HG03025 (cell line): Measurements from ENCODE around the gene SLIT3.

Source experiments
- ATAC-seq: cut with Tn5 transposase; IDR thresholded peaks from one replicate; pipeline ENCODE4 v1.9.1; 2021; ENCODE audit warnings: mild to moderate bottlenecking, moderate library complexity; ENCODE audit not compliant: unreplicated experiment, low FRiP score

Gene SLIT3

GRCh38 chr5:169094586-169095409 lies 206.1 kb downstream of the SLIT3 start:
- no peak for ATAC-seq

- ATAC-seq, result no peak
Measured at GRCh38 chr5:169091396-169091980, 209.5 kb downstream of the SLIT3 start.

DNA sequence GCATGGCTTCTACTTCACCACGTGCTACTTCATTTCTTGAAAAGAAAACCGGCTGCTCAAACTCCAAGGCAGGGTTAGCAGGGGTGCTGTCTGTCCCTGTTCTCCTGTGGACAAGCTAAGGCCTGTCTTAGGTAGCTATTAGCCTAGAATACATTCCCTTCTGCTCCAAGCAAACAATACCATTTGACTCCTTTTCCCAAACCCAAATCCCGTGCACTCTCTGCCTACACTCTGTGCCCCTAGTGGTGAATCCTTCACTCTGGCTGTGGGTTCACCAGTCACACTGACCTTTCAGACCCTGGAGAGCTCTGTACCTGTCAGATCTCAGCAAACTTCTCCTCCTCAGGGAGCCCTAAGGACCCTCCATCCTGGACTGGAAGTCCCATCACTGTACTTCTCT lies 211.6 kb downstream of the SLIT3 start:
- ATAC-seq, result no peak

- ATAC-seq, result no peak
Measured at GRCh38 chr5:169088028-169088725, 212.8 kb downstream of the SLIT3 start.

DNA sequence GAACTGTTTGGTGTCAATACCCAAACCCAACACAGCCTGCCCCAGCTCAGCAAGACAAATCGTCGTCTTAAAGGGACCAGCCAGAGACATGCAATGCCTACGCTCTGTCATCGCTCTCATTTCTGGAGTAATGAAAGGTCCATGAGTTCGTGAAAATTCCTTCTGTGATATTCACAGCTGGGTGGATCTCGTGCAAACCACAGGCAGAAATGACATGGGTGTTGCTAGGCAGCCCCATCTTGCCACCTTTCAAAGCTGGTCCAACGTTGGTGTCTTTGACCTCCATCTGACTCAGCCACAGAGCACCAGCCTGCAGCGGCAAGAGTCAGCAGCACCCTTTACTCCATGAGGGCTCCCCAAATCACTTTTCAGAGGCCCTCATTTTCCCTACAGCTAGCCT lies 215.3 kb downstream of the SLIT3 start:
- ATAC-seq, result no peak

GRCh38 chr5:169085212-169085611 lies 215.7 kb downstream of the SLIT3 start:
- ATAC-seq, result no peak

- ATAC-seq, result no peak
Measured at GRCh38 chr5:169084775-169085174, 216.2 kb downstream of the SLIT3 start.

DNA sequence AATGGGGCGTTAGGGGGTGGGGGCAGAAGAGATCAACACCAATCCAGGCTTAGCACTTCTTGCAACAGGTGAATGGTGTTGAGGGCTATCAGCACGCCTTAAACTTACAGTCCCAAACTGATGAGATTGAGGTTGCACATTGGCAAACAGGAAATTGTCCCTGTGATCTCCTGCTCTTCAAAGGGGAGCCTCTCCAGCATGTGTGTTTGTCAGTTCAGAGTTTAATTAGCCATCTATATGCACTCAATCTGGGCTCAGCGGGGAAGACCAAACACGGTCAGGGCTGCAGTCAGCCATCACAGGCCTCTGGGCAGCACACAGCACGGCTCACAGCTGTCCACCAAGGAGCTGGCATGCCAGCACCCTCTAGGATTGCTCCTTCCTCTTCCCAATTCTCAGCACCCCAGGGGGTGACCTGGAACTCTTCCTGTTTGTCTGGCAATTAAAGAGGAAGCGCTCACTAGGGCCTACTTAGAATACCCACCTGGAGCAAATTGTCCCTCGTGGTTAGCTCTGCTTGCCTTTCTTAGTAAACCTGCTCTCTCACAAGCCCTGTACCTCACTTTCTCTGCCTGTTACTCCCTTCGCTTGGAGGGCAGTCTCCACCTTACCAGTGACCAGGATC lies 217.4 kb downstream of the SLIT3 start:
- no peak for ATAC-seq

DNA sequence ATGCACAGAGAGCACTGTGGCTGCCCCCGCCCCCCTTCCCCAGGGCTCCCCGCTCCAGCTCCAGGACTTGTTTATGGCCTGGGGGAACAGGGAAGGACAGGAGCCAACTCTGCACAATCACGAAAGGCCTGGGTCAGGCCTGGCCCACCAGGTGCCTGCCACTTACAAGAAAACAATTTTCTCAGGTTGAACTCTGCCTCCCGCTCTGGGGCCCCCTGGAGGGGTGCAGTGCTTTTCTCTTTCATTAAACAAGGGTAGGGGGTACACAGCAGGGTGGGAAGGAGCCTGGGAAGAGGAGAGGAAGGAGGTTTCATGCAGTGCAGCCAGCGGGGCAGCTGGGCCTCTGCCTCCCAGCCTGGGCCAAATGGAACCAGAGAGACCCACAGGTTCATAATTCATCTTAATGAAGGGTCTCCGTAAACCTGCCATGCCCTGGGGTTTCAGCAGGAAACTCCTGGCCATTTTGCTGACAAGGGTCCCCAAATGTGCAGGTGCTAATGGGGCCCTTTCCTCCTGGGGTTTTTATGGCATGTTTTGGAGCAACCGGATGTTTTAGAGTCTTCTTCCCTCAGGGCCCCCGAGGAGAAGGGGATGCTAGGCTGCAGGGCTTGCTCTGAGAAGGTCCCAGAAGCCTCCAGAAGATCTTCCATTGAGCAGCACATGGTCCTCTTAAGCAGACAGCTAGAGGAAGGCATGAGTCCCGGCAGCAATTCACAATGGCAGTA lies 219.8 kb downstream of the SLIT3 start:
- no peak for ATAC-seq

DNA sequence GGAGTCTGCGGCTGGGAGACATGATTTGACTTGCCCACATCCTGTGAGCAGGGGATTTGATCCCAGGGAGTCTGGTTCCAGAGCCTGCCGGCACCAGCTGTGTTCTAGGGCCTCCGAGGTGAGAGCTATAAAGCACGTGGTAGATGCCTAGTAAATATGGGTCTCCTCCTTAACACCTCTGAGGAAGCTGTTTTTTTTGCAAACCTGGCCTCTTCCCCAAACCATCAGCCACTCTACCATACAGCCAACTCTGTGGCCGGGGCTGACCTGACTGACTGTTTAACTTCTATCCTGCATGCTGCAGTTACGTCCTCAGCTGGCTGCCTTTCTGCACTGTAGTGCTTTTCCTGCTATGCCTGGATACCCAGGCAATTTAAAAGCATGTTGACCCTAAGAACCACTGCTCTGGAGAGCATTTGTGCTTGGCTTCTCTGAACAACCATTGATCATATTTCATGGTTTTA lies 220.5 kb downstream of the SLIT3 start:
- ATAC-seq, result no peak

- ATAC-seq, result no peak
Measured at GRCh38 chr5:169079697-169080096, 221.2 kb downstream of the SLIT3 start.

- ATAC-seq, result no peak
Measured at GRCh38 chr5:169074839-169075238, 226.1 kb downstream of the SLIT3 start.

DNA sequence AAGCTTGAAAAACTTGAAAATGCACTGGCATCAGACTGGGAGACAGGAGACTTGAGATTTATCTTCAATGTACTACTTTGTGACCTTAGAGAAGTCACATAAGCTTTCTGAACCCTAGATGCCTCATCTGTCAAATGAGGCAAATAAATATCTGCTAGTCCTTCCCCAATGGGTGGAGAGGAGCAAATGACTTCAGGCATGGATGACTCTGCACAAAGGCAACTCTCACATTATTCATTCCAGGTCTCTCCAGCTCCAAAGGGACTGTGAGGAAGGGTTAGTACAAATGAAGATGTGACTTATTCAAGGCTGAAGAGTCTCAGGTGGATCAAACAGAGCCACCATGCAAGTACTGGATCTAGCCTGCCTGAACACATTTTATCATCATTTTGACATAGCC lies 228.7 kb downstream of the SLIT3 start:
- ATAC-seq, result no peak

- ATAC-seq, result no peak
Measured at GRCh38 chr5:169070413-169070812, 230.5 kb downstream of the SLIT3 start.

DNA sequence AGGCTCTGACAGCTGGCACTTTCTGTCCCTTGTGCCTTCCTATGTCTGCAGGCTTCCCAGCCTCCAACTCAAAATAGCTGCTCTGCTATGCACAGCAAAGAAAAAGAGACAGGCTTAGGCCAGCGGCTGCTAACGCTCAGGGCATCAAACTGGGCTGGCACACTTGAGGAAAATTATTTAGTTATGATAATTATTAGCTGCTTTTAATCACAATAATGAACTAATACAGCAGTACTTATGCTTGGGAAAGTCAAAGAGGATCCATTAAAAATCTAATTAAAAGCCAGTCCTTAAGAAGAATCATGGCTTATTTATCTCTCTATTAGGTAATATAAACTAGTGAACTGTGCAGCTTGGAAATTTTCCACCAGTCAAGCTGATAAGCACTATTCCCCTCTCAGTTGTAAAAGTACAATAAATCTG lies 233.2 kb downstream of the SLIT3 start:
- no peak for ATAC-seq

GRCh38 chr5:169065400-169065799 lies 235.5 kb downstream of the SLIT3 start:
- ATAC-seq, result no peak

GRCh38 chr5:169064093-169064492 lies 236.8 kb downstream of the SLIT3 start:
- ATAC-seq, result no peak

DNA sequence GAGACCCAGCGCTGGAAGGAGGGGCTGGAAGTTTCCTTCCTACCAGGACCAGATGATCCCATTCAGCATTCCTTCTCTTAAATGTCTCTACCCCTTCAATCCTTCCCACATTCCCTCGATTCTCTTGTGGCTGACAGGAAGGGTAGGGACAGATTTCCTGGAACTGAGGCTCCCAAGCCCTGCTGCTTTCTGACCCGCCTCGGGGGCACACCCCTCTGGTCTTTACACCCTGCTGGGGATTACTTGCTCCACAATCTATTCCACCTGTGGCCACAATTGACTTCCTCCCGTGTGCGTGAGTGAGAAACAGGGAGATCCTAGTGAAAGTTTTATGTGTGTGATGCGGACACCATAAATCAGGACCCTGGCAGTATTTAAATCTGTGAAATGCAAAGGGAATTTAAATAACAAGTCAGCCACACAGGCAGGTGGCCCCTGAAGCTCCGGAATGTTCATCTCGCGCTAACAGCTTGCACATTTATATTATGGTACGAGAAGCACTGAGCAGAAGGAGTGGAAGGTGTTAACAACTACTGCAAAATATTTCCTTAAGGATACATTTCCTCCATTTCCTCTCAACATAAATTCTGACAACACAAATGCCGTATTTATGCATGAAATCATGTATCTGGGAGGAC lies 237.5 kb downstream of the SLIT3 start:
- no peak for ATAC-seq

GRCh38 chr5:169062690-169063089 lies 238.2 kb downstream of the SLIT3 start:
- no peak for ATAC-seq

DNA sequence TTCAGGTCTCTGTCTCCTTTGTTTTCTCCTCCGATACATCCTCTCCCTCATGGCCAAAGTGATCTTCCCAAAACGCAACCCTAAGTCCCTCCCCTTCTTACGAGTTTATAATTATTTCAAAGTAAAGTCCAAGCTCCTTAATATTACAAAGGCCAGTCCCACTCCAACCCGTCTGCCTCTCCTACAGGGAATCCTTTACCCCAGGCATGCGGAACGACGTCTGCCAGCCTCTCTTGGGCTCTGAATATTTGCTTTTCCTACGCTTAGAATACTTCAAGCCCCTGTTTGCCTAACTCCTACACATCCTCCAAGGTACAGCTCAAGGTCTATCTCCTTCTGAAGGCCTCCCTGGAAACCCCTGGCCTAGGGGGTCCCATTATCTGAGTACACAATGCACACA lies 246.4 kb downstream of the SLIT3 start:
- no peak for ATAC-seq
